GM21367 (cell line): Measurements from ENCODE around the gene SLC35F1.

Experiments used
- ATAC-seq: cut with Tn5 transposase; IDR thresholded peaks from one replicate; pipeline ENCODE4 v1.9.1; 2021; ENCODE audit not compliant: unreplicated experiment

Gene SLC35F1

DNA sequence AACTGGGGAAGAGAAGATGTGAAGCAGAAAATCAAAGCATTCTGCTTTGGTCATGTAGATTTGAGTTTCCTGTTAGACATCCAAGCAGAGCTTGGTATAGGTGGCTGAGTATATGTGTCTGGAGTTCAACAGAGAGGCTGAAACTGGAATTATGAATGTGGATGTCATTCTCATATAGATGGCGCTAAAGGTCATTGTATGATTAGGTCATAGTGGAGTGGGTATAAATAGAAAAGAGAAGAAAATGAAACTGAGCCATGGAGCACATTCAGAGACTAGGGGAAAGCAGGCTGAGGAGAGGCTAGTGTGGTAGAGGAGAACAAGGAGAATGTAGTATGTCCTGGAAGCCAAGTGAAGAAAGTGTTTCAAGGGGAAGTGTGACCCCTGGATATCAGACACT, 345.4 kb downstream of the SLC35F1 start:
- peak; percentile 68 for ATAC-seq

DNA sequence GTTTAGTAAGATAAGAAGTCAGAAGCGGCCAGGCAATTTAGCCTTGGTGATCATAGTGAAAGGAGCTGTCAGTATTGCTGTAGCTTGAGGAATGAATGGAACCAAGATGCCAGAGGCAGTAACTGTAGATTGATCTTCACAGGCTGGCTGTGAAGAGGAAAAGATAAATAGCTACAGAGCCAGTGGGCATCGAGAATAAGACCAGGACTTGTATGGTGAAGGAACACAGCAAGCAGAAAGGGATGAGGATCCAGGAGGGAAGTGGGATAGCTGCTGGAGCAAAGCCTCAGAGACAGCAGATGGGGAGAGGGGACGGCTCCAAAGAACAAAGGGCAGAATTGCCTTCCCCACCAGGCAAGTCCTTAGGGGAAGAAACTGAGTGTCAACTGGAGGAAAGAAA, 346.7 kb downstream of the SLC35F1 start:
- no peak for ATAC-seq

DNA sequence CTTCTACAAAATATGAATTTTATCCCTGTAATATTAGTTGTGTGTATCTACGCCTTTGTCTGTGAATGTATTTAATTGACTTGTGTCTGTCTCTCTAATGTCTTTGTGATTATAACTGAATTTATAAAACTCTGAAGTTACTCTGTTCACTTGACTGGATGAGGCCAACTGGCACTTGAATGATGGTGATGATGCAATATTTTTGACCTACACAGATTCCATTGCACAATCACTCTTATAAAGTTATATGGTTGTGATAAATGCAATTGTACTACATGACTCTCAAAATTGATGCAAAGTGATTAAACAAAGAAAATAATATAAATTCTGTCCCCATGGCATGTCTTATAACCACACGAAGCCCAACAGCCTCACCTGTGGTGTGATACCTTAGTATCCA, 353.8 kb downstream of the SLC35F1 start:
- no peak for ATAC-seq

DNA sequence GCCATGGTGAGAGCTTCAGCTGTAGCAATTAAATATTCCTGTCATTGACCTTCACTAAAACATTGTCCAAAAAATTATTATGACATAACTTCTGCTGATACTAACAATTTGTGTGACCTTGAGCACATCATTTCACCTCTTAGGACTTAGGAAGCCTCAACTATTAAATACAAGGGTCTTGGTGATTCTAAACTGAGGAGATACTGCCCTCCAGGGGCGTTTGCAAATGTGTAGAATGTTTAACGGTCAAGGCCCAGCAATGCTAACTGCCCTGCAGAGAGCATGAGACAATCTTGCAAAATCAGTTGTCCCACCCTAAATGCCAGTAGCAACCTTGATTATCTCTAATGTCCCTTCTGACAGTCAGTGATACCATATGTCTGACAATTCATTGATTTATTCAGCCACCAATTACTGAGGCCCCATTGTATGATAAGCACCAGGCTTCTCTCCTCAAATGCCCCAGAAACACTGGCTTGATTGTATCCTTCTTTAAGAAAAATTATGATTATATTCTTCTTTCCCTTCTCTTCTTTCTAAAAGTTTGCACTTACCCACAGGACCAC, 356.9 kb downstream of the SLC35F1 start:
- peak; percentile 69 for ATAC-seq

DNA sequence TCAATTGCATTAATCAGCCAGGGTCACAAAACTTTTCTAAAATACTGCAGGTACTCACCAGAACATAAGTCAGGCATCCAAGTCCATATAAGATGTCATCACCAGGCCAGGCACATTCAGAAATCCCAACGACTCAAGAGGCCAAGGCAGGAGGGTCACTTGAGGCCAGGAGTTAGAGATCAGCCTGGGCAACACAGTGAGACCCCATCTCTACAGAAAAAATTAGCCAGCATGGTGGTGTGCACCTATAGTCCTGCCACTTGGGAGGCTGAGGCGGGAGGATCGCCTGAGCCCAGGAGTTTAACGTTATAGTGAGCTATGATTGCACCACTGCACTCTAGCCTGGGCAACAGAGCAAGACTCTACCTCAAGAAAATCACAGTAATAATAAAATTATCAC, 362.6 kb downstream of the SLC35F1 start:
- ATAC-seq: no peak

DNA sequence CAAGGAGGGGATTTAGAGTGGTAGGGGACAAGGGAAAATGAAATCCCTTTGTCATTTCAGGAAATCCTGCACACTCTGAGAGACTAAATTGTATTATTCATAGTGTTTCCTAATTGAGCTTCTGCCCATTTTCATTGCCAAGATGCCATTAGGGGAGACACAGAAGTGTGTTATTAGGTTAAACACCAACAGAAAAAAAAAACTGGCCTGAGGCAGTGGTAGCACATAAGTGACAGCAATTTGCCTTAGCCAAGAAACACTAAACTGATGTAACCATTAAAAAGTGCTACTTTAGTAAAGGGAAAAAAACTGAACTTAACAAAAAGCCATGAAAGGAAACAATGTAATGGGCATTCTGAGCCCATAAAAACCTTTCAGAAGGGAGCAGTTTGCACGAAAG, 370.6 kb downstream of the SLC35F1 start:
- no peak for ATAC-seq

DNA sequence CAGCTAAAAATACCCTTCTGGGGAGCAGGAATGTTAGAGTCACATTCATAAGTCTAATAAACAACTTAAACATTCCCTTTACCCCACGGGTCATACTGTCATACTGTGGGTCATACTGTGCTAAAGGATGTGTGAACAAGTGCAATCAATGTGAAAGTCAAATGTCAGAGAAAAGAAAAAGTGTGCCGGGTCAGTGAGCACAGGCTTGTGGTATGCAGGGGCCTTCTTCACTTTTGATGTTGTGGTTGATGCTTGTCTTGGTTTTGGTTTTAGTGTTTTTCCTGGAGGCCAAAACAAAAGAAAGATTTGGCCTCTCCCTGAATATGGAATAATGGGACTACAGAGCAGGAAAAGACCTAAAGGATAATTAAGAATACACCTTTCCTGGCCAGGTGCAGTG, 373.1 kb downstream of the SLC35F1 start:
- ATAC-seq: peak; percentile 96

DNA sequence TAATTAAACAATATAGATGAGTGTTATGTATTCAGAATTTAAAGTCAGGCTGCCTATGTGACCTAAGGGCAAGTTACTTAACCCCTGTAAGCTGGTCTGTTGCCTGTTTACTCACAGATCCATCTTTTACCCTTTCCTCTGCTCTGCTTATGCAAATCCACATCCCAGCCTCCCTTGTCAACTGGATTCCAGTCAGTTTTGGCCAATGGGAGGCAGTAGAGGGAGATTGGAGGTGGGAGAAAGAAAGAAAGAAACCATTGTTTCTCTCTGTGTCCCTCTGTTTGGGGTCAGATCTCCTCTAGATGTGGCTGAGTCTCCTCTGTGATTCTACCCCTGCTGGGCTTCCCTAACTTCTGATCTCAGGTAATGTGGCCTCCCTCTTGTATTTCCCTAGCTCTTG, 374.2 kb downstream of the SLC35F1 start:
- no peak for ATAC-seq

DNA sequence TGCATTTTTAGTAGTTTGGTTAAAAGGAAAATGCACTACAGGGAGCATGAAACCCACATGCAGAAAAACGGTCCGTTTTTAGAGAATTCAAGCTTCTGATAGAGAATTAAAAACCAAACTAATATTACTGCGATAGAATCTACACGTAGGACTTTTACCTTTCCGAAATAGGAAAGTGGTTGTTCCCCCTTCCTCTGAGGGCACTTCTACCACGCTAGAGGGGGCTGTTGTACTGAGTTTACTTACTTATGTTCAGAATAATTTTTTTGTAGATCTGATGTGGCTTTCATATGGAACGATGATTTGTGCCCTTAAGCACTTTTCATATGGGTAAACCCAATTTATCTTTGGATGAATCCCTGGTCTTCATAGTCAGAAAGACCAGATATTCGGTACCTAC, 376.7 kb downstream of the SLC35F1 start:
- ATAC-seq: no peak

DNA sequence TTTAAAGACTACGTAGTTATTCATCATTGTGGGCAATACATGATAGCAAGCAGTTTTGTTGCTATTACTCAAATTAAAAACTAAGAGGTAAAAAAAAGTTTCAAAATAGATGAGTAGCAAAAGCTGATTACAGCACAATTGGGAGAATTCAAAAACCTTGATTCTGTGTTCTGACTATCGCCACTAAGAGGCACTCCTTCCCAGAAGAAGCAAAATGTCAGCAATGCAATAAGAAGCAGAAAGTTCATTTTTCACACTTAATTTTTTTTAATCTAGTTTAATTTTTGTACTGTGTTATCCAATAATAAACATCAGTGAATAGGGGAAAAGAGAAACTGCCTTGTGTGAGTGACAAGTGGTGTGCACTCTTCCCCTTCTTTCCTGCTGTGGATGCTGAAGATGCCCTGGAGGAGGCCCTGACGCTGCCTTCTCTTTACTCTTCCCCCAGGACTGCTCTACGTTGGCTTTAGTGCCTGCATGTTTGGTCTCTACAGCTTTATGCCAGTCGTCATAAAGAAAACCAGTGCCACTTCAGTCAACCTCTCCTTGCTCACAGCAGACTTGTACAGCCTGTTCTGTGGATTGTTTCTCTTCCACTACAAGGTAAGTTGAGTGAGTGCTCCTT, 377.8 kb downstream of the SLC35F1 start:
- no peak for ATAC-seq

DNA sequence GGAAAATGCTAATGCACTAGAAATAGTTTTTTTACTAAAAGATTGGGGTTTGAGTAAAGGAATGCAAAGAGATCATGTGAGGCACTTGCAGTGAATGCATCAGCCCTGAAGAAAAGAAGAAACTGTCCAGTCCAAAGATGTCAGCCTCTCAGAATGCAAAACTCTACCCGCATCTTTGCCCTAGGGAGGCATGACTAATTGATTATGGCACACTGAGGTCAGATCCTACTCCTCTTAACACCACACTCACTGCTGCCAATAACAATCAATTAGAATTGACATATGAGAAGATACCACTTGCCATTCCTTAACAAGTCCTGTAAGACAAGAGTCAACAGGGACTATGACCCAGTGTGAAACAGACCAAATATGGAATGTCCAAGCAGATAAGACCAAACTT, 378.7 kb downstream of the SLC35F1 start:
- no peak for ATAC-seq

DNA sequence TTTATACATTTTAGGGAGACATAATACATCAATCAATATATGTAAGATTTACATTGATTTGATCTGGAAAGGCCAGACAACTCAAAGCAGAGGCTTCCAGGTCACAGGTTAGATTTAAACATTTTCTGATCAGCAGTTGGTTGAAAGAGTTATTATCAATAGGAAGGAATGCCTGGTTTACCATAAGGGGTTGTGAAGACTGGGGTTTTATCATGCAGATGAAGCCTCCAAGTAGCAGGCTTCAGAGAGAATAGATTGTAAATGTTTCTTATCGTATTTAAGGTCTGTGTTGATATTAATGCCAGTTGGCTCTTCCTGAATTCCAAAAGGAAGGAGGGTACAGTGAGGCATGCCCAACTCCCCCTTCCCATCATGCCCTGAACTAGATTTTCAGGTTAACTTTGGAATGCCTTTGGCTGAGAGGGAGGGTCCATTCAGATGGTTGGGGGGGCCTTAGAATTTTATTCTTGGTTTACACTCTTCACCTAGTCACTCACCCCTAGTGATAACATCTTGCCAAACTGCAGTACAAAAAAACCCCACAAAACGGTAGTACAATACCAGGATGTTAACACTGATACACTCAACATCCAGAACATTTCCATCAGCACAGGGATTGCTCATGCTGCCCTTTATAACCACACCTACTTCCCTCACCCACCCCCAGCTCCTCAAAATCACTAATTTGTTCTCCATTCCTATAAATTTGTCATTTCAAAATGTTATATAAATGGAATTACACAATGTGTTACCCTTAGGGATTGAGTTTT, 381.5 kb downstream of the SLC35F1 start:
- ATAC-seq: no peak

DNA sequence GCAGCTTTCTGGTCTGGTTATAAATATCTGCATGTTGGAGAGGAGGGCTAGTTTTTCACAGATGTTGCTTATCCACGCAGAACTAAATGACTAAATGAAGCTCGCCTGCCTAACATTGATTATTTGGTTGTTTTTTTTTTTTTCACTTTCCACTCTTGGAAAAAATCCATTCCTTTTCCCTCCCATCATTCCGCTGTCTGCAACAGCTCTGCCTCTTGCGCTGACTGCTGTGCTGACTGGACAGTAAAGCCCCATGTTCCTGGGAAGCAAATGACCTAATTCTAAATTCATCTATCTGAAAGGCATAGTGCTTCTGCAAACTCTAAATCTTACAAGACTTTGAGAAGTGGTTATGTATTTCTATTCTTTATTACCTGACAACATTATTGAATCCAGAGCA, 385.5 kb downstream of the SLC35F1 start:
- ATAC-seq: no peak

DNA sequence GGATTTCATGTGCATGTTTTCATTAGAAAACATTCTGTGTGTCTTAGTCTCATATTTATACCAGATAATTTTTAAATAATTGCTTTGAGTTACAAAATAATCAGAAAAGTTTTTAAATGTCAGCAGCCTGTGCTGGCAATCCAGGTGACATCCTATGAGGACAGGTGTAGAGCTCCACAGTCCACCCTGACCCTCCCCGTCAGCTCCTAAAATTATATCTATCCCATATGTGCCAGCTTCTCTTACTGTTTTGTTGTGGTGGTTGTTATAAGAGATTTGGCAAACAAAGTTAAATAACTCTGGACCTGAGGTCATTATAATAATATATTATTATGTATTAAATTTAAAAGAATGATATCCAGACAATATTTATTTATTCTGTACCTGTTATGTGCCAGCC, 387.8 kb downstream of the SLC35F1 start:
- no peak for ATAC-seq

DNA sequence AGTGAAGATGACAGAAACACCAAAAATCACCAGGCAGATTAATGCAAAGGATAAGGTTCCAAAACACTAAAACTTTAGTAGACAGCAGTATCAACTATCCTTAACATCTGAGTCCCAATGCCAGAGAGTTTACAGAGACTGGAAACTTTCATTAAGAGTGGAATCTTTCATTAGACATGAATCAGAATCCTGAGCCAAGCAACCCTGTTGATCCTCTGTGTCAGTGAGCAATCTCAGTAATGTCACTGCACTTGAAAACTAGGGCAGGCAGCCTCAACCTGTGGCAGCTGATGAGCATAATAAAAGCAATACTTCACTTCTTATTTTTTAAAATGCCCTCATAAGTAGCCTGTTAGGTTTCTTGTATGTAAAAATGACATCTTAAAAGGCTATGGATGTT, 388.3 kb downstream of the SLC35F1 start:
- no peak for ATAC-seq

DNA sequence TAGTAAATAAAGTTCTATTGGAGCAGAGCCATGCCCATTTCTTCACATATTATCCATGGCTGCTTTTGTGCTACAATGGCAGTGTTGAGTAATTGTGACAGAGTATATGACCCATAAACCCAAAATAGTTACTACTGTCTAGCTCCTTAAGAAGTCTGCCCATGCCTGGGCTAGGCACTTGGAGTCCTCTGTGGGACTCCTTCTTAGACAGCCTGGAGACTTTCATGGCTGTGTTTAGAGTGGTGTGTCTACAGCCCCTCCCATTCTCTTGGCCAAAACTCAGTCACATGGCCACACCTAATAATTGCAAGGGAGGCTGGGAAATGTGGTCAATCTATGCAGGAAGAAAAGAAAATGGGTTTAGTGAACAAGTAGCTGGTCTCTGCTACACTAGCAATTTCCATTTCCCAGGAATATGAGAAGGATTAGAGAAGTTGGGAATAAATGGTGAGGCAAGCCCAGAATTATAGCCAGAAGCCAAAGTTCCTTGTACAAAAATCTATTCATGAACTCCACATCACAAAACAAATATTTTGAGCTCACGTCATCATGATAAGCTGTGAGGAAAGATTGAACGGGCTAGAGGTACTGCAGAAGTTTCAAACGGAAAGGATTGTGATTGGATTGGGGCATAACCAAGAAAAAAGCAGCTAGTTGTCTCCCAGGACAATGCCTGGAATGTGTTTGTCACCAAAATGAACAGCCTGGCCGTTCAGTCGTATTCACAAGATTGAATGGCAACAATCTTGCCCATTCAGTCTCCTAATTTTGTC, 389.3 kb downstream of the SLC35F1 start:
- ATAC-seq: no peak

DNA sequence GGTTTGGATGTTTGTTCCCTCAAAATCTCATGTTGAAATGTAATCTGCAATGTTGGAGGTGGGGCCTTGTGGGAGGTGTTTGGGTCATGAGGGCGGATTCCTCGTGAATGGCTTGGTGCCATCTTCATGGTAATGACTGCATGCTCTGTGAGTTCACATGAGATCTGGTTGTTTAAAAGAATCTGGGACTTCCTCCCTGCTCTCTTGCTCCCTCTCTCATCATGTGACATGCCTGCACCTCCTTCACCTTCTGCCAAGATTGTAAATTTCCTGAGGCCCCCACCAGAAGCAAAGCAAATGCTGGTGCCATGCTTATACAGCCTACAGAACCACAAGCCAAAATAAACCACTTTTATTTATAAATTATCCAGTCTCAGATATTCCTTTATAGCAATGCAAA, 390.8 kb downstream of the SLC35F1 start:
- ATAC-seq: no peak

DNA sequence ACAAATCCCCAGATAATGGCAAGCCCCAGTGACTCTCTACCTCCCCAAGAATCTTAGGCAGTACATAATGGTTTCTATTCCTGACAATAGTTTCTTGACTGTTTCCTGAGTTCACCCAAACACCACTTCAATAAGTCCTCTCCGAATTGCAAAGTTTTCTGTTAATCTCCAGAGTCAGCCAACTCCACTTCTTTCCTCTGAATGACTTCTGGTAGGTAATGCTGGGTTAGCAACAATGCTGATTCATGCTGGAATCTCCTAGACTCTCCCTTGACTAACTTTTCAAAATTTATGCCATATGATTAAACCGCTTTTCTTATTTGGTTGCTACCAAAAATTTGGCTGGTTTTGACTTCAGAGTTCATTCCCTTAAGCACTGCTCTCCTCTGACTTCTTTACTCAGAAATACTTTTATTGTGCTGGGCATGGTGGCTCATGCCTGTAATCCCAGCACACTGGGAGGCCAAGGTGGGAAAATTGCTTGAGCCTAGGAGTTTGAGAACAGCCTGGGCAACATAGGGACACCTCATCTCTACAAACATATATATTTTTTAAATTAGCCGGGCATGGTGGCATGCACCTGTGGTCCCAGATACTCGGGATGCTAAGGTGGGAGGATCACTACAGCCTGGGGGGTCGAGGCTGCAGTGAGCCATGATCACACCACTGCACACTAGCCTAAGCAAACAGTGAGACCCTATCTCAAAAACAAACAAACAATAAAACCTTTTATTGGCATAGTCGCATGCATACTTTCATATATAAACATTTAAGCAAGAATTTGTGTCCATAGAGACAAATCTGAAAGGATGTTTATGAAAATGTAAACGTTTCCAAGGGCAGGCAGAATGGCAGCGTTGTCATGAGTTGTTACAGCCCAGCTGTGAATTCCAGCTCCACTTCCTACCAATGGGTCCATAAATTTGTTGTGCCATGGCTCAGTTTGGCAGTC, 391.7 kb downstream of the SLC35F1 start:
- no peak for ATAC-seq

DNA sequence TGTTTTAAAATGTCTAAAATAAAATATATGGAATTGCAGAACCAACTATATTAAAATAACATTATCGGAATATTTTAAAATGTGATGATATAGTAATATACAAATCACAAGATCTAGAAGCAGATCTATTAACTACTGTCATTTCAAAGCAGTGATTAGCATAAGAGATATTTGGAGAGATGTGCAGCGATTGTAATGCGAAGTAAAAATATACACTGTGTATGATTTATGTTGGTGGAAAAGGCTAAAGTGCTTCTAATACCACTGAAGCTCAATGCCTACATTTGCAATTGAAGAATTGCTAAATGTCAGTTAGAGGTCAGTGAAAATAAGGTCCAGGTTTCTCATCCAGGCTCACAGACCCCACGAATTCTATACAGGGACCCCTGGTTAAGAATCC, 392.4 kb downstream of the SLC35F1 start:
- ATAC-seq: no peak

DNA sequence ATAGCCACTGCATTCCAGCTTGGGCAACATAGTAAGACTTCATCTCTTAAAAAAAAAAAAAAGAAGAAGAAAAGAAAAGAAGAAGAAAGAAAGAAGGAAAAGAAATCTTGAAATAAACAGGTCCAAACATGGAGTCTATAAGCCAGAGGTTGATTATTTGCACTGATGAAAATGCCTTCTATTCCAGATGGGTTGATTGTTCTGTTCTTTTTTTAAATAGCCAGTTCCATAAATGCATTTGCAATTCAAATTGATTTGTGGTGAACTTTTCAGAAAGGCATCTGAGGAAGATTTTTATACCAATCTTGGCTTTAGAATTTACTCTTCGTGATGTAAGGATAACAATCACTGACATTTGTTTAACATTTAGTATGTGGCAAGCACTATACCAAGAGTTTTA, 397.3 kb downstream of the SLC35F1 start:
- no peak for ATAC-seq

DNA sequence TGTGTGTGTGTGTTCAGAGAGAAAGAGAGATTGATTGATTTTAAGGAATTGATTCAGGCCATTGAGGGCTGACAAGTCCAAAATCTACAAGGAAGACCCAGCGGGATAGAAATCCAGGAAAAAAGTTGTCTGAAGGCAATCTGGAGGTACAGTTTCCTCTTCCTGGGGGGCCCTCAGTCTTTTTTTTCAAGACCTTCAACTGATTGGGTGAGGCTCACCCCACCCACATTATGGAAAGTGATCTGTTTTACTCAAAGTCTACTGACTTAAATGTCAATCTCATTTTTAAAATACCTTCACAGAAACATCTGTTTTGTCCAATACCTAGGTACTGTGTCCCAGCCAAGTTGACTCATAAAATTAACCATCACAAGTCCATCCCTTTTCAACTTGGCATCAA, 398.0 kb downstream of the SLC35F1 start:
- ATAC-seq: no peak
